ENCODE data around the gene AZU1. TPM values are rescaled to one million over a fixed set of nuclear protein-coding genes. Genes with fewer than 3 reads are reported as not detected.
A peak's percentile ranks its signal among the peaks of the same experiment; 100 is the strongest.

The AZU1 gene, protein sequence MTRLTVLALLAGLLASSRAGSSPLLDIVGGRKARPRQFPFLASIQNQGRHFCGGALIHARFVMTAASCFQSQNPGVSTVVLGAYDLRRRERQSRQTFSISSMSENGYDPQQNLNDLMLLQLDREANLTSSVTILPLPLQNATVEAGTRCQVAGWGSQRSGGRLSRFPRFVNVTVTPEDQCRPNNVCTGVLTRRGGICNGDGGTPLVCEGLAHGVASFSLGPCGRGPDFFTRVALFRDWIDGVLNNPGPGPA
- total RNA-seq, result 1 to 10 TPM in 1 of 2 donors, not detected in 1; 1.1 TPM

DNA sequence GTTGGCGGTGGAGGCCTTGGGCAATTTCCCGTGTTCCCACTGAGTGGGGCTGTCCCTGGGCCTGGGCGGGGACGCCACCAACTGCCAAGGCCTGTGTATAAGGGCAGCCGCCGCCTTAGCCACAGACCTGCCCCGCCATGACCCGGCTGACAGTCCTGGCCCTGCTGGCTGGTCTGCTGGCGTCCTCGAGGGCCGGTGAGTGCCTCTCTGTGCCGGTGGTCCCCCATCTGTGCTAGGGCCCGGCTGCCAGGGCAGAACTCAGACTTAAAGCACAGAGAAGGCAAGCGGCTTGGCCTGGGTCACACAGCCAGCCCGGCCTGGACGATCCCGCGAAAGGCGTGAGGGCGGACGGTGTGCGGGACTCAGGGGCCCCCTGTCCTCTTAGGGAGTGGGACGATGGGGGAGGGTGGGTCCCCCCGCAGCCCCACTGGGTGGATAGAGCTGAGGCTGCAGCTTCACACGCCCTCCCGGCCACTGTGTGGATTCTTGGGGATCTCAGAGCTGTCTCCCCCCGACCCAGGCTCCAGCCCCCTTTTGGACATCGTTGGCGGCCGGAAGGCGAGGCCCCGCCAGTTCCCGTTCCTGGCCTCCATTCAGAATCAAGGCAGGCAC is at the start of gene AZU1:
Gene AZU1, plus strand, starts transcription at position 128 of the 612 bp plus-strand sequence. Its CDS starts 10 bp downstream, at position 138.
- Histone ChIP-seq H3K27me3 (replicated peaks; ENCODE audit: insufficient read depth) (peaks cover 3% of the 10 kb centered on the region), H3K4me1 (ENCODE audit: control insufficient read depth in 1 of 2, low read depth in 2 of 2) (no peaks in the 10 kb centered on the region), H3K4me3 (no peak within 1 kb of the TSS), H3K9me3 (no peaks in the 10 kb centered on the region), H3K36me3 (no peaks in the 10 kb centered on the region), H3K27ac (no peak within 1 kb of the TSS)
- TF ChIP-seq CTCF (IDR thresholded peaks at IDR 0.05), result no peak
- no peak for ATAC-seq (ENCODE audit: insufficient number of reproducible peaks, low FRiP score, low read depth)
- no peak for DNase-seq (ENCODE audit: low spot score)

DNA sequence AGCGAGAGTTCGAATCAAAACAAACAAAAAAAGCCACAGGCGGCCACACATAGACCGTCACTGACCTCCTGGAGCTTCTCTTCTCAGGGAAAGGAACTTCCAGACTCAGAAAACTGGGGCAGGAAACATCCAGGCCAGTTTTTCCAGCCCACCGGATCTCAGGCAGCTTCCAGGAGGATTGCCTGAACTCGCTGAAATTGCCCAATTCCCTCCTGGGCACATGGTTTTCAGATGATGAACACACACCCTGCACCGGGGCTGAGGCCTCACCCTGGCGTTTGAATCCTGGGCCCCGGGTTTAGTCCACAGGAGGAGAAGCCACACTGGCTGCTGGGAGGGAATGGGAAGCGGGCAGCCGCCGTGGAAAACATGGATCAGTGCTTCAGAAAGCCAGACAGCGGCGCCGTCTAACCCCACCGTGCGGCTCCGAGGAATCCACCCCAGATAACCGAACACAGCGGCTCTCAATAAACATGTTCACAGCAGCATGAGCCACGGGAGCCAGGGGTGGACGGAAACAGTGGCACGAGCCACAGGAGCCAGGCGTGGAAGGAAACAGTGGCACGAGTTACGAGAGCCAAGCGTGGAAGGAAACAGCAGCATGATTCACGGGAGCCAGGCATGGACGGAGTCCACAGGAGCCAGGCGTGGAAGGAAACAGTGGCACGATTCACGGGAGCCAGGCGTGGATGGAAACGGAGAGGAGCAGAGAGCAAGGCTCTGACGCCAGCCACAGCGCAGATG is 48.6 kb upstream of the AZU1 start:
- H3K4me1 ChIP-seq (ENCODE audit: control insufficient read depth in 1 of 2, low read depth in 2 of 2), result peaks cover 3 to 8% of the 10 kb centered on the region in 2 donors
- no peaks in the 10 kb centered on the region for H3K9me3 ChIP-seq
- peak; percentile 47 for ATAC-seq (ENCODE audit: insufficient number of reproducible peaks, low FRiP score, low read depth)
- no peak overlapping the region for H3K4me3 ChIP-seq
- no peaks in the 10 kb centered on the region for H3K27me3 ChIP-seq (replicated peaks; ENCODE audit: insufficient read depth)
- no peak for DNase-seq (ENCODE audit: low spot score)
- TF ChIP-seq CTCF (IDR thresholded peaks at IDR 0.05), result no peak
- peak overlapping the region; percentile 43 to 63 for H3K27ac ChIP-seq
- no peaks in the 10 kb centered on the region for H3K36me3 ChIP-seq

DNA sequence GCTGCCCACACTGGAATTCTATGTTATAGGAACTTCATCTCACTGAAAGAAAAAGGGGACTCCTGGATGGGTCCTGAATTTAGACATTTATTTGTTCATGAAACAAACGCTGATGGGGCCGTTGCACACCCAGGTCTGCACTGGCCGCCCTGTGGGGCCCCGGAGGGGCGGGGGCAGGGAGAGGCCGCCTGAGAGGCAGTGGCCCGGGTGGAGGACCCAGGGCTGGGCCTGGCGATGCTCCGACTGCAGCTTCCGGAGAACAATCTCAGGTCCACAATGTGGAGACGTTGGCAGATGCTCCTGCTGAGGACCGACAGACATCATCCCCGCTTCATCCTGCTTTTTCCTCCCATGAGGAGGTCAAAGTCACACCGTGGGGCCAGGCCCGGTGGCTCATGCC is 46.7 kb upstream of the AZU1 start:
- Histone ChIP-seq H3K36me3 (no peaks in the 10 kb centered on the region), H3K4me1 (ENCODE audit: control insufficient read depth in 1 of 2, low read depth in 2 of 2) (peaks cover 3 to 8% of the 10 kb centered on the region in 2 donors), H3K27ac (no peak overlapping the region), H3K27me3 (replicated peaks; ENCODE audit: insufficient read depth) (no peaks in the 10 kb centered on the region), H3K9me3 (no peaks in the 10 kb centered on the region), H3K4me3 (no peak overlapping the region)
- no peak for TF ChIP-seq CTCF (IDR thresholded peaks at IDR 0.05)
- no peak for DNase-seq (ENCODE audit: low spot score)
- ATAC-seq (ENCODE audit: insufficient number of reproducible peaks, low FRiP score, low read depth), result no peak

- H3K4me3 ChIP-seq, result no peak overlapping the region
- H3K4me1 ChIP-seq (ENCODE audit: control insufficient read depth in 1 of 2, low read depth in 2 of 2), result peaks cover 3 to 8% of the 10 kb centered on the region in 2 donors
- no peaks in the 10 kb centered on the region for H3K27me3 ChIP-seq (replicated peaks; ENCODE audit: insufficient read depth)
- DNase-seq (ENCODE audit: low spot score) (no peak), ATAC-seq (ENCODE audit: insufficient number of reproducible peaks, low FRiP score, low read depth) (no peak)
- no peaks in the 10 kb centered on the region for H3K36me3 ChIP-seq
- TF ChIP-seq CTCF (IDR thresholded peaks at IDR 0.05), result no peak
- no peaks in the 10 kb centered on the region for H3K9me3 ChIP-seq
- no peak overlapping the region for H3K27ac ChIP-seq
Measured at GRCh38 chr19:781800-782184, 45.8 kb upstream of the AZU1 start.

DNA sequence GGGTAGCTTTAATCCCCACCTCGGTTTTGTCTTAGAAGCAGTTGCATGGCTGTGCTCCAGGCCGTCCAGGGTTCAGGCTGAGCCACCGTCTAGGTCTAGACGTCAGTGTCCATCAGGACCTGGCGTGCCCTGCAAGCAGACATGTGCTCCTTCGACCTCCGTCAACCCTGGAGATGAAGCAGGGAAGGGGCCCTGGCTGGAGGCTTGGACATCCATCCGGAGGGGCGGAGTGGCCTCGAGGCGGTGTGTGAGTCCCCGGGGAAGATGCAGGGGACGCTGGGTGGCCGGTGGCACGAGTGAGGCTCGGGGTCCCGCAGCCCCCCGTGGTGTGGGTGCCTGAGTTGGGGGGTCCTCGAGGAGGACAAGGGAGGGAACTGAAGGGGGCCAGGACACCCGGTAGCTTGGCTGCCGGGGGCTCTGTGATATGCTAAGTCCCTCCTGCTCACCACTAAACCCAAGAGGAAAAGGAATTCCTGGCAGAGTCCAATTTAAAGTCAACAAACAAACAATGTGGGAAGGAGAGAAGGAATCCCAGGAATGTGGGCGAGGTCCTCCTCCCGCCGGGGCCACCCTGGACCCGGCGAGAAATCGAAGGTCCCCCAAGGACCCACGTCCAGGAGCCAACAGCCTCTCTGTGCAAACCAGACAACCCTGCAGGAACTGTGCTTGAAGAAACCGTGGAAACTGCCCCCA is 45.3 kb upstream of the AZU1 start:
- Histone ChIP-seq H3K36me3 (no peaks in the 10 kb centered on the region), H3K9me3 (no peaks in the 10 kb centered on the region), H3K4me3 (peak overlapping the region; percentile 38), H3K4me1 (ENCODE audit: control insufficient read depth in 1 of 2, low read depth in 2 of 2) (peaks cover 3 to 8% of the 10 kb centered on the region in 2 donors), H3K27me3 (replicated peaks; ENCODE audit: insufficient read depth) (no peaks in the 10 kb centered on the region), H3K27ac (no peak overlapping the region)
- DNase-seq (ENCODE audit: low spot score) (no peak), ATAC-seq (ENCODE audit: insufficient number of reproducible peaks, low FRiP score, low read depth) (no peak)
- TF ChIP-seq CTCF (IDR thresholded peaks at IDR 0.05), result no peak
